OCI-LY1 (cell line): ENCODE results near the gene EDC4.
A peak's percentile ranks its signal among the peaks of the same experiment; 100 is the strongest.

Source experiments
- H2AFZ ChIP-seq: fragments of 200-600 bp; sonication (generic), shearing (Covaris generic); 2 replicates; pipeline ENCODE4 v1.6.0; 2014; ENCODE audit warnings: antibody characterized with exemption, mild to moderate bottlenecking, low read length
- H3F3A ChIP-seq: fragments of 200-600 bp; sonication (generic), shearing (Covaris generic); 2 replicates; pipeline ENCODE4 v1.6.0; 2014; ENCODE audit warnings: mild to moderate bottlenecking, antibody characterized with exemption, low read length, moderate library complexity; ENCODE audit not compliant: insufficient read depth
- H3K27ac ChIP-seq: fragments of 200-600 bp; sonication (generic); 2 replicates; pipeline ENCODE4 v1.5.1; 2014; ENCODE audit warnings: low read length, mixed run types, mild to moderate bottlenecking, low read depth; ENCODE audit not compliant: poor library complexity, severe bottlenecking
- H3K27me3 ChIP-seq: fragments of 200-600 bp; sonication (generic); 2 replicates; pipeline ENCODE4 v1.6.0; 2014; ENCODE audit warnings: antibody characterized with exemption, mild to moderate bottlenecking, low read length, moderate library complexity; ENCODE audit not compliant: insufficient read depth
- H3K36me3 ChIP-seq: fragments of 200-600 bp; sonication (generic); 2 replicates; pipeline ENCODE4 v1.6.1; 2014; ENCODE audit warnings: mild to moderate bottlenecking, antibody characterized with exemption, low read length, moderate library complexity, mixed read lengths; ENCODE audit not compliant: insufficient read depth
- H3K4me1 ChIP-seq: fragments of 200-600 bp; sonication (generic); 2 replicates; pipeline ENCODE4 v1.5.1; 2014; ENCODE audit warnings: mild to moderate bottlenecking, low read length, moderate library complexity; ENCODE audit not compliant: insufficient read depth, severe bottlenecking
- H3K4me2 ChIP-seq: fragments of 200-600 bp; sonication (generic), shearing (Covaris generic); 2 replicates; pipeline ENCODE4 v1.6.1; 2014; ENCODE audit warnings: low read length
- H3K4me3 ChIP-seq: fragments of 200-600 bp; sonication (generic); 2 replicates; pipeline ENCODE4 v1.5.1; 2014; ENCODE audit warnings: low read length, low read depth, mild to moderate bottlenecking, mixed read lengths; ENCODE audit not compliant: poor library complexity, severe bottlenecking
- H3K79me2 ChIP-seq: fragments of 200-600 bp; shearing (Covaris generic); 2 replicates; pipeline ENCODE4 v1.6.1; 2016; ENCODE audit warnings: mixed run types, low read length, mixed read lengths; ENCODE audit not compliant: insufficient read depth
- H3K9ac ChIP-seq: fragments of 200-600 bp; sonication (generic), shearing (Covaris generic); 2 replicates; pipeline ENCODE4 v1.6.1; 2014; ENCODE audit warnings: mild to moderate bottlenecking, low read length, mixed read lengths
- H3K9me2 ChIP-seq: fragments of 200-600 bp; sonication (generic), shearing (Covaris generic); 2 replicates; pipeline ENCODE4 v1.6.1; 2014; ENCODE audit warnings: low read depth, mild to moderate bottlenecking, low read length, mixed read lengths
- H3K9me3 ChIP-seq: fragments of 200-600 bp; shearing (Covaris generic); 2 replicates; pipeline ENCODE4 v1.6.1; 2014; ENCODE audit warnings: low read length, mixed read lengths
- H4K20me1 ChIP-seq: fragments of 200-600 bp; sonication (generic), shearing (Covaris generic); 2 replicates; pipeline ENCODE4 v1.6.0; 2016; ENCODE audit warnings: mild to moderate bottlenecking, low read length; ENCODE audit not compliant: insufficient read depth
- CTCF ChIP-seq: fragments of 200-600 bp; sonication (generic), shearing (Covaris generic); IDR thresholded peaks from 2 replicates; pipeline ENCODE4 v1.5.1; 2017; ENCODE audit warnings: mild to moderate bottlenecking, antibody characterized with exemption, low read length, moderate library complexity, mixed read lengths
- EZH2 ChIP-seq: fragments of 200-600 bp; sonication (generic), shearing (Covaris generic); IDR thresholded peaks from 2 replicates; pipeline ENCODE4 v1.8.0; 2017; ENCODE audit warnings: borderline replicate concordance, mixed run types, mild to moderate bottlenecking, antibody characterized with exemption, low read length, moderate library complexity, mixed read lengths

EDC4 gene

GRCh38 chr16:67841816-67842508, 30.9 kb upstream of the EDC4 start, which contains the start of gene THAP11:
TSS of gene THAP11 (plus strand) at chr16:67842320. CDS start at chr16:67842555, 235 bp downstream.
- peak within 1 kb of the TSS; percentile 90 for H3K9ac ChIP-seq
- H4K20me1 ChIP-seq: no peaks in the 10 kb centered on the region
- H3K4me1 ChIP-seq: peaks cover 42% of the 10 kb centered on the region
- peak within 1 kb of the TSS; percentile 57; the same call in 1 of the 2 replicates for H2AFZ ChIP-seq
- no peaks in the 10 kb centered on the region for H3K27me3 ChIP-seq
- H3K79me2 ChIP-seq: no peaks in the 10 kb centered on the region
- no peaks in the 10 kb centered on the region for H3K9me2 ChIP-seq
- peak within 1 kb of the TSS; percentile 95 for H3K4me3 ChIP-seq
- no peaks in the 10 kb centered on the region for H3K9me3 ChIP-seq
- no peaks in the 10 kb centered on the region for H3F3A ChIP-seq
- H3K36me3 ChIP-seq: no peaks in the 10 kb centered on the region; the same call in 1 of the 2 replicates
- peak within 1 kb of the TSS; percentile 87 for H3K27ac ChIP-seq
- no peak for TF ChIP-seq EZH2
- TF ChIP-seq CTCF: peak; percentile 64
- peak within 1 kb of the TSS; percentile 92 for H3K4me2 ChIP-seq

- Histone ChIP-seq H3K36me3 (no peaks in the 10 kb centered on the region; the same call in 1 of the 2 replicates), H3K27ac (peak overlapping the region; percentile 87), H3K9me2 (no peaks in the 10 kb centered on the region), H3K27me3 (no peaks in the 10 kb centered on the region), H3K9me3 (no peaks in the 10 kb centered on the region), H3K4me2 (peak overlapping the region; percentile 92), H3K4me3 (peak overlapping the region; percentile 95), H3K4me1 (peaks cover 44% of the 10 kb centered on the region), H3K9ac (peak overlapping the region; percentile 90), H2AFZ (no peak overlapping the region), H4K20me1 (no peaks in the 10 kb centered on the region), H3K79me2 (peaks cover 7% of the 10 kb centered on the region), H3F3A (no peaks in the 10 kb centered on the region)
- TF ChIP-seq EZH2 (no peak), CTCF (peak; percentile 59)
Observed at GRCh38 chr16:67842509-67843342, 30.1 kb upstream of the EDC4 start.

- Histone ChIP-seq H3K4me3 (peak overlapping the region; percentile 95), H3K9me3 (no peaks in the 10 kb centered on the region), H2AFZ (no peak overlapping the region), H3K79me2 (peaks cover 13% of the 10 kb centered on the region), H3K36me3 (no peaks in the 10 kb centered on the region; the same call in 1 of the 2 replicates), H3K4me2 (peak overlapping the region; percentile 92), H3K9ac (peak overlapping the region; percentile 90), H3K27me3 (no peaks in the 10 kb centered on the region), H3K4me1 (peaks cover 49% of the 10 kb centered on the region), H4K20me1 (no peaks in the 10 kb centered on the region), H3K27ac (peak overlapping the region; percentile 87), H3F3A (no peaks in the 10 kb centered on the region), H3K9me2 (no peaks in the 10 kb centered on the region)
- TF ChIP-seq EZH2: no peak
- TF ChIP-seq CTCF: no peak
Observed at GRCh38 chr16:67843343-67843765, 29.5 kb upstream of the EDC4 start.
